Neutrophil (primary cell): ENCODE measurements around the gene PRKAA2.

Experiments used
- H3K27ac ChIP-seq: fragments of 200-600 bp; sonication (generic); 2 replicates; pipeline ENCODE4 v1.5.1; 2016; ENCODE audit warnings: mild to moderate bottlenecking, moderate library complexity
- H3K27me3 ChIP-seq: fragments of 200-600 bp; sonication (generic); 2 replicates; pipeline ENCODE4 v1.6.0; 2016; ENCODE audit warnings: mild to moderate bottlenecking
- H3K36me3 ChIP-seq: fragments of 200-600 bp; sonication (generic); 2 replicates; pipeline ENCODE4 v1.5.1; 2017
- H3K4me1 ChIP-seq, 2 experiments: fragments of 200-600 bp in 1 of 2; sonication (generic) in 1 of 2; 1 replicate in 1 of 2; 2 replicates in 1 of 2; pipeline versions ENCODE4 v1.5.1 to v1.6.1; 2013 to 2016; ENCODE audit warnings: low read depth in 1 of 2, low read length in 1 of 2, mild to moderate bottlenecking in 1 of 2, moderate library complexity in 1 of 2; ENCODE audit not compliant: control insufficient read depth in 1 of 2, insufficient read depth in 1 of 2
- H3K4me3 ChIP-seq, 2 experiments: fragments of 200-600 bp in 1 of 2; sonication (generic) in 1 of 2; 1 replicate in 1 of 2; 2 replicates in 1 of 2; pipeline ENCODE4 v1.5.1; 2013 to 2016; ENCODE audit warnings: low read depth in 1 of 2, low read length in 1 of 2, mild to moderate bottlenecking in 1 of 2, moderate library complexity in 1 of 2
- H3K9me3 ChIP-seq: fragments of 200-600 bp; sonication (generic); 2 replicates; pipeline ENCODE4 v1.5.1; 2016
- TF ChIP-seq, protein P1 (sequence below): fragments of 200-600 bp; sonication (generic); IDR thresholded peaks from 2 replicates; pipeline ENCODE4 v1.5.1; 2016; ENCODE audit warnings: antibody characterized with exemption

The PRKAA2 gene

DNA sequence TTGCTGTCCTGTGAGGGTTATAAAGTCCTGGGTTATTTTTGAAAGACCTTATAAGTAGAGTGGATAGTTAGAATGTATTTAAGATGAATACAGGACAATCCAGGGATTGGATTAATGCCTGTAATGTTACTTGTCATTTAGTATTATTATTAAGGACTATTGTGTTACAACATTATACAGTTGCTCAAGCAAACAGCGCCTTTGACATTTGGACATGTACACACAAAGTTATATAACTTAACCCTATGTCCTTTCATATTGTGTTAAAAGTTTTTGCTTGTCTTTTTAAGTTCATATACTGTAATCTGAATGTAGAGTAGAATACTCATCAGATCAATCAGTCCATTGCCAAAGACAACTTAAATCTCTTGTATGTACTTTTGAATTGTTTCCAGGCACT, 2.0 kb downstream of the PRKAA2 start:
- peaks cover 0 to 7% of the 10 kb centered on the region in 2 experiments for H3K4me1 ChIP-seq
- TF ChIP-seq, protein P1, sequence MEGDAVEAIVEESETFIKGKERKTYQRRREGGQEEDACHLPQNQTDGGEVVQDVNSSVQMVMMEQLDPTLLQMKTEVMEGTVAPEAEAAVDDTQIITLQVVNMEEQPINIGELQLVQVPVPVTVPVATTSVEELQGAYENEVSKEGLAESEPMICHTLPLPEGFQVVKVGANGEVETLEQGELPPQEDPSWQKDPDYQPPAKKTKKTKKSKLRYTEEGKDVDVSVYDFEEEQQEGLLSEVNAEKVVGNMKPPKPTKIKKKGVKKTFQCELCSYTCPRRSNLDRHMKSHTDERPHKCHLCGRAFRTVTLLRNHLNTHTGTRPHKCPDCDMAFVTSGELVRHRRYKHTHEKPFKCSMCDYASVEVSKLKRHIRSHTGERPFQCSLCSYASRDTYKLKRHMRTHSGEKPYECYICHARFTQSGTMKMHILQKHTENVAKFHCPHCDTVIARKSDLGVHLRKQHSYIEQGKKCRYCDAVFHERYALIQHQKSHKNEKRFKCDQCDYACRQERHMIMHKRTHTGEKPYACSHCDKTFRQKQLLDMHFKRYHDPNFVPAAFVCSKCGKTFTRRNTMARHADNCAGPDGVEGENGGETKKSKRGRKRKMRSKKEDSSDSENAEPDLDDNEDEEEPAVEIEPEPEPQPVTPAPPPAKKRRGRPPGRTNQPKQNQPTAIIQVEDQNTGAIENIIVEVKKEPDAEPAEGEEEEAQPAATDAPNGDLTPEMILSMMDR = no peak
- H3K27ac ChIP-seq = no peak overlapping the region
- H3K9me3 ChIP-seq = no peaks in the 10 kb centered on the region
- H3K4me3 ChIP-seq = no peak overlapping the region
- H3K36me3 ChIP-seq = no peaks in the 10 kb centered on the region
- H3K27me3 ChIP-seq = peaks cover 84% of the 10 kb centered on the region

DNA sequence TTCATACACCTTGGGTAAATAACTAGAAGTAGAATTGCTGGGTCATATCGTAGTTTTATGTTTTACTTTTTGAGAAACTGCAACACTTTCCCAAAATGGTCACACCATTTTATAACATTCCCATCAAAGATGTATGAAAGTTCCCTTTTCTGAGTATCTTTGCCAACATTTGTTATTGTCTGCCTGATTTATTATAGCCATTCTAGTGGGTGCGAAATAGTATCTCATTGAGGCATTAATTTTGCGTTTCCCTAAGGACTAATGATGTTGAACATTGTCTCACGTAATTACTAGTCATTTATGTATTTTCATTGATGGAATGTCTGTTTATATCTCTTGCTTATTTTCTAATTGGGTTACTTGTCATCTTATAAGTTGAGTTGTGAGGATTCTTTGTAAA, 3.4 kb downstream of the PRKAA2 start:
- Histone ChIP-seq H3K4me3 (no peak overlapping the region), H3K27me3 (peaks cover 72% of the 10 kb centered on the region), H3K36me3 (no peaks in the 10 kb centered on the region), H3K4me1 (peaks cover 0 to 7% of the 10 kb centered on the region in 2 experiments), H3K27ac (no peak overlapping the region), H3K9me3 (no peaks in the 10 kb centered on the region)
- TF ChIP-seq, protein P1 = no peak

DNA sequence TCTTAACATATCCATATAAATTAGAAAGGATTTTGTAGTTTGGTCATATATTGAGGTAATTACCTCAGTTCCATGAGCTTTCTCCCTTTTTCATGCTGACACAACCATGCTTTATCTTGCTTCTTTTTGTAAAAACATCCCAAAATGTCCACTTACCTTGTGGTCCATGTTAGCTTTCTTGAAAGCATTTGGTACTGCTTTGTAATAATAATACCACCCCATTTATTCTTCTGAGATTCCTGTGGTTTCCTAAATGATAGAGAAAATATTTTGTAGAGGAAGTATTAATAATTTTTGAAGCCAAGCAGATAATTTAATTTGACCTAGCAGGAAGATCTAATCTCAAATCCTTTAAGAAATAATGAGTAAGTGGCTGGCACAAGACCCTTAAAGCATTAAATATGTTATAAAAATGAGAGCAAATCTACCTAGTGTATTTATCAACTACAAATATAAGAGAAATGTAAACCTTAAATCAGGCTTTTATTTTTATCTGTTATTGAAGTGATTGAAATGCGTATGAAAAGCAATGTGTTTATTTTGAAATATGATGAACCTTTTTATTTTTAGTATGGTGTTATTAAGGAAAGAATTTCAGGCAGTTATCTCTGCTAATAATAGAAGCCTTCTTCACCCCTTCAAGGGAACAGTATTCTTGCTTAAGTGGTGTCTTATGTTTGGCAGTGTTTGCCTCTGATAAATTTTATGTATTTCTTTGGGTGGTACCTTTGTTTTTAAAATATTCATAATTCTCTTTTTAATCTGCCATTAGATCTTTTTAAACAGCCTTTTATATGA, 9.2 kb downstream of the PRKAA2 start:
- no peaks in the 10 kb centered on the region for H3K36me3 ChIP-seq
- H3K4me1 ChIP-seq = no peaks in the 10 kb centered on the region
- H3K27me3 ChIP-seq = peaks cover 15% of the 10 kb centered on the region
- H3K4me3 ChIP-seq = no peak overlapping the region
- TF ChIP-seq, protein P1 = no peak
- no peaks in the 10 kb centered on the region for H3K9me3 ChIP-seq
- H3K27ac ChIP-seq = no peak overlapping the region

DNA sequence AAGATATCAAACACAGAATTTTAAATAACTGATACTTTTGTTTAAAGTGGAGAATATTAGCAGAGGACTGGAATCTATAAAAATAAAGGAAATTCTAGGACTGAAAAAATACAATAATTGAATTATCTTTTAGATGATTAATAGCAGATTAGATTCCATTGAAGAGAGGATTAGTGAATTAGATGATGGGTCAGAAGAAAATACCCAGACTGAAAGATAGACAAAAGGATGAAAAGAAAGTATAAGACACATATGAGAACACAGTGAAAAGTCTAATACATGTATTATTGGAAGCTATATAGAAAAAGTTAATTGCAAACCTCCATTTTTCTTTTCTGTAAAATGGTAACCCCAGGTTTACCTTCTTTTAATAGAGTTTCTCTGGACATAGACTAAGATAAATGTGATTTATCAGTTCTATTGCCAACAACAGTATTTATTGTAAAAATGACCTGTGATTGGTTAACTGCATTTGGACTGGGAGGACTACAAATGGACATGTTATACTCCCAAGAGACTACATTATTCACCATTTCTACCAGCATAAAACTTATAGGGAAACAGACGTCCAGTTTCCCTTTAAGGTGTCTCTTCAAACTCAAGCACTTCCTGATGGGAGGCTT, 11.0 kb downstream of the PRKAA2 start:
- no peak overlapping the region for H3K27ac ChIP-seq
- H3K4me1 ChIP-seq = no peaks in the 10 kb centered on the region
- TF ChIP-seq, protein P1 = no peak
- H3K27me3 ChIP-seq = peaks cover 8% of the 10 kb centered on the region
- H3K9me3 ChIP-seq = no peaks in the 10 kb centered on the region
- H3K36me3 ChIP-seq = no peaks in the 10 kb centered on the region
- no peak overlapping the region for H3K4me3 ChIP-seq

DNA sequence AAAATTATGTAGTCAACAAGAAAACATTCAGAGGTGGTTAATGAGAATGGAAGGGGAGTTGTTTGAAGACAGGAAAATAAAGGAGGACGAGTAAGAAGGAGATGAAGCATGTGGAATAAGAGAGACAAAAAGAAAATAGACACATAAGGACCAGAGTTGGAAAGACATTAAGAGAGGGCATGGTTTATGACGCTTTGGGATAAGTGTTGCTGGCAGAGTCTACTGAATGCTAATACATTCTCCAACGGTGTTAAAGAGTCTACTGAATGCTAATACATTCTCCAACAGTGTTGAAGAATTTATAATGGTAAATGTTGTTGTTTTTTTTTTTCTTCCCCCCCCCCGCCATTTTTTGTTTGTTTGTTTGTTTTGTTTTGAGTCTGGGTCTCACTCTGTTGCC, 13.1 kb downstream of the PRKAA2 start:
- Histone ChIP-seq H3K27me3 (no peaks in the 10 kb centered on the region), H3K4me1 (no peaks in the 10 kb centered on the region), H3K9me3 (no peaks in the 10 kb centered on the region), H3K27ac (no peak overlapping the region), H3K36me3 (no peaks in the 10 kb centered on the region), H3K4me3 (no peak overlapping the region)
- TF ChIP-seq, protein P1 = no peak
